ENCODE results near the gene OR6C74.

The OR6C74 gene

DNA sequence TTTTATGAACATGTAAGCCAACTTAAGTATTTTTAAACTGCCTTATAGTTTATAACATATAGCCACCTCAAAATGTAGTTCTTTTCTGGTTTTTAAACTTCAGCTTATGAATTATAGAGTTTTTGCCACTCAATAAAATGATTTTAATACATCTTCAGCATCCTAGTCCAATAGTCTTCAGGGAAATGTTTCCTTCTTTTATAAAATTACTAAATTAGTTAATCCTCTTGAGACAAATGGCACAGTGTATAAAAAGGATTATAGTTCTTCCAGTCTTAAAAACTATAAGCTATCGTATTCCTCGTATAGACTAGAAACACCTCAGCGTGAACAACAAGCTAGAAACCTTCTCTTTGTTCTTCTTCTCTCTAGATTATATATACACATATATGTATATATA lies at the start of gene OR6C74:
Gene OR6C74 (plus strand): TSS at position 301 of the 400 bp plus-strand sequence. CDS start 2,679 bp downstream, outside the sequence.
- H3K4me3 ChIP-seq (ENCODE audit: low read depth, low read length): no peak within 1 kb of the TSS
- TF ChIP-seq MYC (IDR thresholded peaks at IDR 0.05; ENCODE audit: low read depth, low read length) (no peak), POLR2A (IDR thresholded peaks at IDR 0.05; ENCODE audit: extremely low read depth, insufficient read length) (no peak)
- TF ChIP-seq, protein P1, sequence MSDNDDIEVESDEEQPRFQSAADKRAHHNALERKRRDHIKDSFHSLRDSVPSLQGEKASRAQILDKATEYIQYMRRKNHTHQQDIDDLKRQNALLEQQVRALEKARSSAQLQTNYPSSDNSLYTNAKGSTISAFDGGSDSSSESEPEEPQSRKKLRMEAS (IDR thresholded peaks at IDR 0.05; ENCODE audit: low read depth, low read length): no peak
- TF ChIP-seq, protein P2, sequence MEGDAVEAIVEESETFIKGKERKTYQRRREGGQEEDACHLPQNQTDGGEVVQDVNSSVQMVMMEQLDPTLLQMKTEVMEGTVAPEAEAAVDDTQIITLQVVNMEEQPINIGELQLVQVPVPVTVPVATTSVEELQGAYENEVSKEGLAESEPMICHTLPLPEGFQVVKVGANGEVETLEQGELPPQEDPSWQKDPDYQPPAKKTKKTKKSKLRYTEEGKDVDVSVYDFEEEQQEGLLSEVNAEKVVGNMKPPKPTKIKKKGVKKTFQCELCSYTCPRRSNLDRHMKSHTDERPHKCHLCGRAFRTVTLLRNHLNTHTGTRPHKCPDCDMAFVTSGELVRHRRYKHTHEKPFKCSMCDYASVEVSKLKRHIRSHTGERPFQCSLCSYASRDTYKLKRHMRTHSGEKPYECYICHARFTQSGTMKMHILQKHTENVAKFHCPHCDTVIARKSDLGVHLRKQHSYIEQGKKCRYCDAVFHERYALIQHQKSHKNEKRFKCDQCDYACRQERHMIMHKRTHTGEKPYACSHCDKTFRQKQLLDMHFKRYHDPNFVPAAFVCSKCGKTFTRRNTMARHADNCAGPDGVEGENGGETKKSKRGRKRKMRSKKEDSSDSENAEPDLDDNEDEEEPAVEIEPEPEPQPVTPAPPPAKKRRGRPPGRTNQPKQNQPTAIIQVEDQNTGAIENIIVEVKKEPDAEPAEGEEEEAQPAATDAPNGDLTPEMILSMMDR (IDR thresholded peaks at IDR 0.05; ENCODE audit: low read depth, low read length): no peak
- DNase-seq (ENCODE audit: low read depth): no peak

GRCh38 chr12:55220725-55221124 lies 23.7 kb upstream of the OR6C74 start, which contains the start of gene OR10A7:
TSS of gene OR10A7 (plus strand) at chr12:55221025. CDS start at chr12:55221025, 0 bp downstream.
- H3K4me3 ChIP-seq (ENCODE audit: low read depth, low read length): no peak within 1 kb of the TSS

GRCh38 chr12:55226523-55226922 lies 17.9 kb upstream of the OR6C74 start:
- no peak overlapping the region for H3K4me3 ChIP-seq (ENCODE audit: low read depth, low read length)
- DNase-seq (ENCODE audit: low read depth): no peak
- TF ChIP-seq MYC (IDR thresholded peaks at IDR 0.05; ENCODE audit: low read depth, low read length) (no peak), POLR2A (IDR thresholded peaks at IDR 0.05; ENCODE audit: extremely low read depth, insufficient read length) (no peak)
- TF ChIP-seq, protein P1 (IDR thresholded peaks at IDR 0.05; ENCODE audit: low read depth, low read length): no peak
- TF ChIP-seq, protein P2 (IDR thresholded peaks at IDR 0.05; ENCODE audit: low read depth, low read length): no peak

More at GRCh38 chr12:55220725-55221124, 23.7 kb upstream of the OR6C74 start, which contains the start of gene OR10A7:
- no peak for DNase-seq (ENCODE audit: low read depth)
- no peak for TF ChIP-seq POLR2A (IDR thresholded peaks at IDR 0.05; ENCODE audit: extremely low read depth, insufficient read length)

DNA sequence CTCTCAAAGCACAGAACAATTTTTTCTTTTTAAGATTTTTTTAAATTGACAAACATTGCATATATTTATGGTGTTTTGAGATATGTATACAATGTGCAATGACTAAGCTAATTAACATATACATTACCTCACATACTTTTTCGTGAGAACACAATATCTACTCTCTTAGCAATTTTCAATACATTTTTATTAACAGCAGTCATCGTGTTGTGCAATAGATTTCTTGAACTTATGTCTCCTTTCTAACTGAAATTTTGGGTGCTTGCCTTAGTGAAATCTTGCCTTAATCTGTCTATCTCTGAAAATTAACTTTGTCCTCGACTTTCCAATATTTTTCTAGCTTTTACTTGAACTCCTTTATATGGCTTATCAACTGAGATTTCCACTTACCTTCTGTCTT lies 16.8 kb upstream of the OR6C74 start:
- DNase-seq (ENCODE audit: low read depth): no peak
- TF ChIP-seq, protein P1 (IDR thresholded peaks at IDR 0.05; ENCODE audit: low read depth, low read length): no peak
- no peak for TF ChIP-seq MYC (IDR thresholded peaks at IDR 0.05; ENCODE audit: low read depth, low read length)
- no peak for TF ChIP-seq POLR2A (IDR thresholded peaks at IDR 0.05; ENCODE audit: extremely low read depth, insufficient read length)
- TF ChIP-seq, protein P2 (IDR thresholded peaks at IDR 0.05; ENCODE audit: low read depth, low read length): no peak
- no peak overlapping the region for H3K4me3 ChIP-seq (ENCODE audit: low read depth, low read length)

DNA sequence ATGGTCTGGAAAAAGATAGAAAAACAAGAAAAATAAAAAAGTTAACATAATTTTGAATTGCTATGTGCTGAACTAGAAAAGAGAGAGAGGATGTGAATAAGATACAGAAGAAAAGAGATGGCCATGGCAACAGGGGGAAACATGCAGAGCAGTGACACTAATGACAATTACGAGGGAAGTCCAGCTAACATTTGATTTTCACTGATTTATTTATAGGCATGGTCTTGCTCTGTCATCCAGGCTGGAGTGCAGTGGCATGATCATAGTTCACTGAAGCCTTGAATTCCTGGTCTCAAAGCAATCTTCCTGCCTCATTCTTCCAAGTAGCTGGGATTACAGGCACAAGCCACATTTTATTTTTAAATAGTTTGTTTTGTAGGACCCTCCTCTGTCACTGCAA lies 1.8 kb downstream of the OR6C74 start:
- no peak overlapping the region for H3K4me3 ChIP-seq (ENCODE audit: low read depth, low read length)

GRCh38 chr12:55250944-55251343 lies 6.5 kb downstream of the OR6C74 start:
- H3K4me3 ChIP-seq (ENCODE audit: low read depth, low read length): no peak overlapping the region
- TF ChIP-seq MYC (IDR thresholded peaks at IDR 0.05; ENCODE audit: low read depth, low read length): no peak
- TF ChIP-seq, protein P2 (IDR thresholded peaks at IDR 0.05; ENCODE audit: low read depth, low read length): no peak
- TF ChIP-seq, protein P1 (IDR thresholded peaks at IDR 0.05; ENCODE audit: low read depth, low read length): no peak
- TF ChIP-seq POLR2A (IDR thresholded peaks at IDR 0.05; ENCODE audit: extremely low read depth, insufficient read length): no peak
- no peak for DNase-seq (ENCODE audit: low read depth)

More for the DNA sequence above, 1.8 kb downstream of the OR6C74 start:
- DNase-seq (ENCODE audit: low read depth): no peak
- TF ChIP-seq POLR2A (IDR thresholded peaks at IDR 0.05; ENCODE audit: extremely low read depth, insufficient read length): no peak

DNA sequence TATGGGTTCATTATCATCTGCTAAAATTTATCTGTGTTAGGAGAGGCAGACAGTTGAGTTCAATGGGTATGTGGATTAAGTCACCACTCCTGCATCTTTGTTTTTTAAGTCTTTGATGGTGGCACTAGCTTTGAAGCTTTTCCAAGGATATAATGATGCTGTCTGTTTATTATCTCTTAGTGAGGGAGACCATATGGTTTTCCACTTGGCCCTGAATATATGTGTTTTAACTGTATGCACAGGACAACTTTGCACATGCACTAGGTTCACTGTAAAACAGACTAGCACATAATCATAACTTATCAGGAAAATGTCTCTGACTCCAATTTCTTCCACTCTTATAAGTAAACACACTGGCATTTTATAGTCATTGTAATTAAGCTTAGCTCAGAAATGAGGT lies 8.9 kb downstream of the OR6C74 start:
- TF ChIP-seq MYC (IDR thresholded peaks at IDR 0.05; ENCODE audit: low read depth, low read length) (no peak), POLR2A (IDR thresholded peaks at IDR 0.05; ENCODE audit: extremely low read depth, insufficient read length) (no peak)
- TF ChIP-seq, protein P1 (IDR thresholded peaks at IDR 0.05; ENCODE audit: low read depth, low read length): no peak
- TF ChIP-seq, protein P2 (IDR thresholded peaks at IDR 0.05; ENCODE audit: low read depth, low read length): no peak

More for the DNA sequence above, 8.9 kb downstream of the OR6C74 start:
- DNase-seq (ENCODE audit: low read depth): no peak
- no peak overlapping the region for H3K4me3 ChIP-seq (ENCODE audit: low read depth, low read length)
